GM06990 (cell line): ENCODE measurements around the gene GPR87.

Experiments used
- DNase-seq: peaks from one replicate; pipeline ENCODE4 v3.0.0-alpha.2; 2011; ENCODE audit not compliant: insufficient read length; ENCODE audit errors: extremely low read depth
- H3K27me3 ChIP-seq: replicated peaks from 2 replicates; pipeline ENCODE4 v1.6.0; 2011; ENCODE audit warnings: low read length; ENCODE audit not compliant: control insufficient read depth, insufficient read depth
- H3K36me3 ChIP-seq: 2 replicates; pipeline ENCODE4 v1.5.1; 2011; ENCODE audit warnings: low read length; ENCODE audit not compliant: control insufficient read depth, insufficient read depth
- H3K4me3 ChIP-seq: replicated peaks from 2 replicates; pipeline ENCODE4 v1.5.1; 2011; ENCODE audit warnings: low read depth, mild to moderate bottlenecking, control low read depth, low read length
- TF ChIP-seq, protein P1 (sequence below): IDR thresholded peaks from 2 replicates; pipeline ENCODE4 v1.5.1; 2011; ENCODE audit warnings: low read length, control low read depth, mild to moderate bottlenecking, inconsistent platforms; ENCODE audit not compliant: insufficient read depth, poor library complexity, severe bottlenecking

Gene GPR87

DNA sequence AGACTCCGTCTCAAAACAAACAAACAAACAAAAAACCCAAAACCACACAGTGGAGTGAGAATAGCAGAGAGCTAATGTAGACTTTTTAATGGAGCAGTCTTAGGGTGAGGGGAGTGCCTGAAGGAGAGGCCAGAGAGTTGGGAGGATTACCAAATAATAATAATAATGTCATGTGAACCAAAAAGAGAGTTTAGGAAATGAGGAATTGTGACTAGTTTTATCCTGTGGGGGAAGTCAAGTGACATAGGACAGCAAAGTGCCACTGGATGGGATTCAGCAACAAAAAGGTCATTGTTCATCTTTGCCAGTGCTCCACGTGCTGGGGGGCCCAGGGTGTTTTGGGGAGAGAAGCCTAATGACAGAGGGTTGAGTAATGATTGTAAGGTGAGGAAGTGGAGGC lies 12.9 kb downstream of the GPR87 start:
- TF ChIP-seq, protein P1, sequence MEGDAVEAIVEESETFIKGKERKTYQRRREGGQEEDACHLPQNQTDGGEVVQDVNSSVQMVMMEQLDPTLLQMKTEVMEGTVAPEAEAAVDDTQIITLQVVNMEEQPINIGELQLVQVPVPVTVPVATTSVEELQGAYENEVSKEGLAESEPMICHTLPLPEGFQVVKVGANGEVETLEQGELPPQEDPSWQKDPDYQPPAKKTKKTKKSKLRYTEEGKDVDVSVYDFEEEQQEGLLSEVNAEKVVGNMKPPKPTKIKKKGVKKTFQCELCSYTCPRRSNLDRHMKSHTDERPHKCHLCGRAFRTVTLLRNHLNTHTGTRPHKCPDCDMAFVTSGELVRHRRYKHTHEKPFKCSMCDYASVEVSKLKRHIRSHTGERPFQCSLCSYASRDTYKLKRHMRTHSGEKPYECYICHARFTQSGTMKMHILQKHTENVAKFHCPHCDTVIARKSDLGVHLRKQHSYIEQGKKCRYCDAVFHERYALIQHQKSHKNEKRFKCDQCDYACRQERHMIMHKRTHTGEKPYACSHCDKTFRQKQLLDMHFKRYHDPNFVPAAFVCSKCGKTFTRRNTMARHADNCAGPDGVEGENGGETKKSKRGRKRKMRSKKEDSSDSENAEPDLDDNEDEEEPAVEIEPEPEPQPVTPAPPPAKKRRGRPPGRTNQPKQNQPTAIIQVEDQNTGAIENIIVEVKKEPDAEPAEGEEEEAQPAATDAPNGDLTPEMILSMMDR: no peak
- Histone ChIP-seq H3K27me3 (no peaks in the 10 kb centered on the region; the same call in 1 of the 2 replicates), H3K4me3 (no peak overlapping the region), H3K36me3 (no peaks in the 10 kb centered on the region)
- DNase-seq: no peak

GRCh38 chr3:151301787-151302186 lies 14.8 kb downstream of the GPR87 start:
- no peak for DNase-seq
- no peaks in the 10 kb centered on the region for H3K36me3 ChIP-seq
- H3K4me3 ChIP-seq: no peak overlapping the region
- no peaks in the 10 kb centered on the region; the same call in none of the 2 replicates for H3K27me3 ChIP-seq
- TF ChIP-seq, protein P1: no peak

DNA sequence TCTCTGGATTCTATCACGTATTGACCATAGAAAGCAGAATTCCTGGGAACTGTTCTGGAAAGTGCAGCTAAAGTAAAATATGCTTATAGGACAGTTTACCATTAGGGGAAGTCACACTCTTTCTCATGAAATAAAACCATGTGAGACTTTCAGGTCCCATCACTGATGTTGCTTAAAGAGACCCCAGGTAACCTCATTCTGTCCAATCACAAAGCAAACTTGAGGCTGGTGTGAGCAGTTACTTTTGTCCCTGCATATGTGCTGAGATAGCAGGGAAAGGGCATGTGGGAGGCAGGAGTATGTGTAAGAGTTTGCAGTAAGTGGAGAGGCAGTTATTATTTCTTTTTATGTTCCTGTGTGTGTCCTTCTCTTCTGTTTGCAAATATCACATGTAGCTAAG lies 16.1 kb downstream of the GPR87 start:
- Histone ChIP-seq H3K4me3 (no peak overlapping the region), H3K36me3 (no peaks in the 10 kb centered on the region), H3K27me3 (no peaks in the 10 kb centered on the region; the same call in none of the 2 replicates)
- TF ChIP-seq, protein P1: no peak
- DNase-seq: no peak

- TF ChIP-seq, protein P1: no peak
- no peak for DNase-seq
- Histone ChIP-seq H3K36me3 (no peaks in the 10 kb centered on the region), H3K4me3 (no peak overlapping the region), H3K27me3 (no peaks in the 10 kb centered on the region; the same call in none of the 2 replicates)
These were observed 17.6 kb downstream of the GPR87 start for GRCh38 chr3:151299006-151299405.

DNA sequence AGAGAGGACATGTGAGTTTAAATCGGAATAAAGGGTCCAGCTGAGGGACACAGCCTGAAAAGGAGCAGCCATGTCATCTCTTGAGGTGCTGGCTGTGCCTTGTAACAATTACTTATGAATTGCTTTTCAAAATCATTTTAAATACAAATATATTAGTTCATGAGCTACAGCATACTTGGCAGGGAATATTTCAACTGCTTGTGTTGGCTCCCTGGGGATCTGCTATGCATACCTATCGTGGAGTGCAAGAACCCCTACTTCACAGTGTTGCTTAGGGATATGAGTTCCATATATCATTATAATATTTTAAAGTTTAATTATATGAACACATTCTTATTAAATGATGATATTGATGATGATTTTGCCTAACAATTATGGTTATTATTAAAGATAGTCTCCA lies 19.2 kb downstream of the GPR87 start:
- no peaks in the 10 kb centered on the region for H3K36me3 ChIP-seq
- no peak for DNase-seq
- H3K27me3 ChIP-seq: no peaks in the 10 kb centered on the region; the same call in none of the 2 replicates
- TF ChIP-seq, protein P1: no peak
- no peak overlapping the region for H3K4me3 ChIP-seq

DNA sequence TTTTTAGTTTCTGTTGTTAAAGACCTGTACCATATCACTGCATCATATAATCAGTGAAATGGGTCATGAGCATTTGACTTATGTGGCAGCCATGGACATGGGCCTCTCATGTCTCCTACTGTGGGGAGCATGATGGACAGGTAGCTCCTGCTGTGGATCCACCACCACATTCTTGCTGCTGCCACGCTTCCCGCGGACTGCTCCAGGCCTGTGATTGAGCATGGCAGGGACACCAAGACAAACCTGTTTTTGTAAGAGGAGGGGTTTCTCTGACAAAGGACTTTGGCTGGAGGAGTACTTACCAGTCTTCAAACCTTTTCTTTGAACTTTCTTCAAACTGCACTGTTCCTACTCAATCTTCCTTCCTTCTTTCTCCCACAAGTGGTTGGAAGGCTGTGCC lies 20.4 kb downstream of the GPR87 start:
- no peak for DNase-seq
- TF ChIP-seq, protein P1: no peak
- H3K4me3 ChIP-seq: no peak overlapping the region
- no peaks in the 10 kb centered on the region; the same call in none of the 2 replicates for H3K27me3 ChIP-seq
- no peaks in the 10 kb centered on the region for H3K36me3 ChIP-seq
